SK-N-SH treated with all-trans-retinoic acid at 6 μM for 48 hours (cell line): ENCODE data around the gene NTM.

Source experiments
- ATAC-seq: fragments of 200-7000 bp; cut with Tn5 transposase; 3 replicates; pipeline ENCODE4 v1.9.1; 2020; ENCODE audit warnings: mild to moderate bottlenecking, moderate library complexity
- ARNTL ChIP-seq: fragments of 450-650 bp; formaldehyde crosslinking; IDR thresholded peaks from 2 replicates; pipeline ENCODE4 v1.5.0; 2020; ENCODE audit warnings: low read depth, mild to moderate bottlenecking, moderate library complexity, borderline replicate concordance
- BACH2 ChIP-seq: fragments of 250-450 bp; sonication (Bioruptor Pico); IDR thresholded peaks from 2 replicates; pipeline ENCODE4 v1.9.0; 2021; ENCODE audit warnings: mild to moderate bottlenecking, borderline replicate concordance
- CREB5 ChIP-seq: fragments of 250-450 bp; sonication (Bioruptor Pico); IDR thresholded peaks from 2 replicates; pipeline ENCODE4 v1.5.1; 2020; ENCODE audit warnings: low read depth, mild to moderate bottlenecking, moderate library complexity
- CSDC2 ChIP-seq: fragments of 250-450 bp; sonication (Bioruptor Pico); IDR thresholded peaks from 2 replicates; pipeline ENCODE4 v1.5.0; 2020; ENCODE audit warnings: mild to moderate bottlenecking, moderate library complexity
- CSRNP3 ChIP-seq: fragments of 250-450 bp; sonication (Bioruptor Pico); IDR thresholded peaks from 2 replicates; pipeline ENCODE4 v1.5.1; 2021; ENCODE audit warnings: mild to moderate bottlenecking, moderate library complexity
- ESRRG ChIP-seq: fragments of 250-450 bp; sonication (Bioruptor Pico); IDR thresholded peaks from 2 replicates; pipeline ENCODE4 v1.6.1; 2021; ENCODE audit warnings: mild to moderate bottlenecking
- GLIS3 ChIP-seq: fragments of 250-450 bp; sonication (Bioruptor Pico); IDR thresholded peaks from 2 replicates; pipeline ENCODE4 v1.5.0; 2020; ENCODE audit warnings: mild to moderate bottlenecking, moderate library complexity
- ISL1 ChIP-seq: fragments of 250-450 bp; sonication (Bioruptor Pico); IDR thresholded peaks from 2 replicates; pipeline ENCODE4 v2.1.2; 2022; ENCODE audit warnings: mild to moderate bottlenecking, moderate library complexity
- POU6F1 ChIP-seq: fragments of 250-450 bp; sonication (Bioruptor Pico); IDR thresholded peaks from 2 replicates; pipeline ENCODE4 v1.8.0; 2021; ENCODE audit warnings: low read depth, mild to moderate bottlenecking, moderate library complexity, borderline replicate concordance
- PPARA ChIP-seq: fragments of 250-450 bp; sonication (Bioruptor Pico); IDR thresholded peaks from 2 replicates; pipeline ENCODE4 v1.5.0; 2020; ENCODE audit warnings: mild to moderate bottlenecking, borderline replicate concordance
- RARB ChIP-seq: fragments of 250-450 bp; sonication (Bioruptor Pico); IDR thresholded peaks from 2 replicates; pipeline ENCODE4 v1.8.0; 2021; ENCODE audit warnings: mild to moderate bottlenecking, moderate library complexity
- SNAI2 ChIP-seq: fragments of 250-450 bp; sonication (Bioruptor Pico); IDR thresholded peaks from 2 replicates; pipeline ENCODE4 v1.5.0; 2020; ENCODE audit warnings: mild to moderate bottlenecking, moderate library complexity
- TCF4 ChIP-seq: fragments of 250-450 bp; sonication (Bioruptor Pico); IDR thresholded peaks from 2 replicates; pipeline ENCODE4 v1.8.0; 2021; ENCODE audit warnings: mild to moderate bottlenecking, moderate library complexity, borderline replicate concordance
- TOX ChIP-seq: fragments of 250-450 bp; sonication (Bioruptor Pico); IDR thresholded peaks from 2 replicates; pipeline ENCODE4 v1.8.0; 2021; ENCODE audit warnings: mild to moderate bottlenecking, moderate library complexity, borderline replicate concordance
- TSHZ2 ChIP-seq: fragments of 250-450 bp; sonication (Bioruptor Pico); IDR thresholded peaks from 2 replicates; pipeline ENCODE4 v1.5.0; 2020; ENCODE audit warnings: mild to moderate bottlenecking, moderate library complexity
- ZC3H10 ChIP-seq: fragments of 250-450 bp; sonication (Bioruptor Pico); IDR thresholded peaks from 2 replicates; pipeline ENCODE4 v1.5.1; 2021; ENCODE audit warnings: mild to moderate bottlenecking, moderate library complexity
- ZFP3 ChIP-seq: fragments of 250-450 bp; sonication (Bioruptor Pico); IDR thresholded peaks from 2 replicates; pipeline ENCODE4 v1.5.0; 2020; ENCODE audit warnings: mild to moderate bottlenecking, moderate library complexity
- ZFP30 ChIP-seq: fragments of 450-650 bp; formaldehyde crosslinking; IDR thresholded peaks from 2 replicates; pipeline ENCODE4 v1.5.0; 2022; ENCODE audit warnings: mild to moderate bottlenecking, moderate library complexity
- ZNF565 ChIP-seq: fragments of 450-650 bp; formaldehyde crosslinking; conservative IDR thresholded peaks from 2 replicates; pipeline ENCODE4 v1.5.0; 2020; ENCODE audit warnings: low read depth, mild to moderate bottlenecking, moderate library complexity
- ZNF70 ChIP-seq: fragments of 450-650 bp; formaldehyde crosslinking; IDR thresholded peaks from 2 replicates; pipeline ENCODE4 v1.5.0; 2020; ENCODE audit warnings: mild to moderate bottlenecking, moderate library complexity
- ZNF8 ChIP-seq: fragments of 450-650 bp; formaldehyde crosslinking; IDR thresholded peaks from 2 replicates; pipeline ENCODE4 v1.5.0; 2020; ENCODE audit warnings: mild to moderate bottlenecking, moderate library complexity
- TF ChIP-seq, protein P1 (sequence below): fragments of 250-450 bp; sonication (Bioruptor Pico); IDR thresholded peaks from 2 replicates; pipeline ENCODE4 v1.8.0; 2020; ENCODE audit warnings: mild to moderate bottlenecking, moderate library complexity, borderline replicate concordance

NTM gene

GRCh38 chr11:131998020-131998419 is 627.6 kb downstream of the NTM start:
- TF ChIP-seq ZFP30 (CRISPR knock-in tag) (no peak), BACH2 (CRISPR knock-in tag) (no peak), CREB5 (no peak), TOX (CRISPR knock-in tag) (no peak), CSDC2 (CRISPR knock-in tag) (no peak), ZNF8 (no peak), GLIS3 (CRISPR knock-in tag) (no peak), SNAI2 (CRISPR knock-in tag) (no peak), ZNF565 (CRISPR knock-in tag) (no peak), TSHZ2 (CRISPR knock-in tag) (no peak), PPARA (CRISPR knock-in tag) (no peak), ARNTL (CRISPR knock-in tag) (no peak), ZFP3 (CRISPR knock-in tag) (no peak), ZNF70 (CRISPR knock-in tag) (no peak), ISL1 (CRISPR knock-in tag) (no peak), ESRRG (CRISPR knock-in tag) (no peak), RARB (CRISPR knock-in tag) (no peak), ZC3H10 (no peak), CSRNP3 (no peak)
- TF ChIP-seq, protein P1, sequence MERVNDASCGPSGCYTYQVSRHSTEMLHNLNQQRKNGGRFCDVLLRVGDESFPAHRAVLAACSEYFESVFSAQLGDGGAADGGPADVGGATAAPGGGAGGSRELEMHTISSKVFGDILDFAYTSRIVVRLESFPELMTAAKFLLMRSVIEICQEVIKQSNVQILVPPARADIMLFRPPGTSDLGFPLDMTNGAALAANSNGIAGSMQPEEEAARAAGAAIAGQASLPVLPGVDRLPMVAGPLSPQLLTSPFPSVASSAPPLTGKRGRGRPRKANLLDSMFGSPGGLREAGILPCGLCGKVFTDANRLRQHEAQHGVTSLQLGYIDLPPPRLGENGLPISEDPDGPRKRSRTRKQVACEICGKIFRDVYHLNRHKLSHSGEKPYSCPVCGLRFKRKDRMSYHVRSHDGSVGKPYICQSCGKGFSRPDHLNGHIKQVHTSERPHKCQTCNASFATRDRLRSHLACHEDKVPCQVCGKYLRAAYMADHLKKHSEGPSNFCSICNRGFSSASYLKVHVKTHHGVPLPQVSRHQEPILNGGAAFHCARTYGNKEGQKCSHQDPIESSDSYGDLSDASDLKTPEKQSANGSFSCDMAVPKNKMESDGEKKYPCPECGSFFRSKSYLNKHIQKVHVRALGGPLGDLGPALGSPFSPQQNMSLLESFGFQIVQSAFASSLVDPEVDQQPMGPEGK (CRISPR knock-in tag), result no peak
- ATAC-seq, result no peak

DNA sequence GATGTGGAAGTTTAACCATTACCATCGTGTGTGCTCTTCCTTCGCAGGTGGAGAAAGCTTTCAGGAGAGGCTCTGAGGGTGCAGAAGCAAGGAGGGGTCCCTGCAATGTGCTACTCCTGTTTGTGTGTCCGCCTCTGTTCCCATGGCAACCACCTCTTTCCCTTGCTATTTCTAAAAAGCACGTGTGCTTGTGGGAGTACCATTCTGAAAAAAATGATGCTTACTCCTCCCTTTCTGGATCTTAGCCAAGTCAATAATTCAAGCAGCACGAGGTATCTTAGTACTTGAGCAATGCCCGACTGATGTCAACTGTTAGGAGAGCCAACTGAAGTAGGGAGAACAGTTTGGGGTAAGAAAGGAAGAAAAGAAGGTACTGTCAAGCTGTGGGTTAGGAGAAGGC is 628.7 kb downstream of the NTM start:
- no peak for TF ChIP-seq CSRNP3
- no peak for TF ChIP-seq PPARA (CRISPR knock-in tag)
- no peak for TF ChIP-seq POU6F1 (CRISPR knock-in tag)
- no peak for TF ChIP-seq CSDC2 (CRISPR knock-in tag)
- no peak for TF ChIP-seq TOX (CRISPR knock-in tag)
- no peak for TF ChIP-seq TCF4
- no peak for TF ChIP-seq CREB5
- TF ChIP-seq TSHZ2 (CRISPR knock-in tag), result no peak
- no peak for TF ChIP-seq ZC3H10
- TF ChIP-seq ZNF70 (CRISPR knock-in tag), result no peak
- no peak for TF ChIP-seq ZFP30 (CRISPR knock-in tag)
- TF ChIP-seq, protein P1 (CRISPR knock-in tag), result no peak
- ATAC-seq, result no peak
